Stimulated activated CD4-positive, alpha-beta T cell treated with anti-CD3 and anti-CD28 coated beads, TNF-alpha, amount 100 ng/mL, for 1 hour (primary cell): ENCODE measurements around the gene LRTM1.

Experiments used
- DNase-seq, 3 donors: peaks; one replicate each; pipeline ENCODE4 v3.0.0-alpha.2; 2020; ENCODE audit warnings: low read depth in 3 of 3, low spot score in 1 of 3

The LRTM1 gene

GRCh38 chr3:54928046-54928770 lies at the start of gene LRTM1:
LRTM1 (minus strand) TSS chr3:54928059; CDS start chr3:54927911, 148 bp downstream.
- DNase-seq = no peak

- no peak for DNase-seq
Measured at GRCh38 chr3:54977439-54977838, 49.6 kb upstream of the LRTM1 start.

- no peak for DNase-seq
Measured at GRCh38 chr3:54970895-54971294, 43.0 kb upstream of the LRTM1 start.

GRCh38 chr3:54969652-54970051 lies 41.8 kb upstream of the LRTM1 start:
- no peak for DNase-seq

- no peak for DNase-seq
Measured at GRCh38 chr3:54968546-54969172, 40.8 kb upstream of the LRTM1 start.

GRCh38 chr3:54967731-54968161 lies 39.9 kb upstream of the LRTM1 start:
- DNase-seq = no peak

GRCh38 chr3:54966979-54967378 lies 39.1 kb upstream of the LRTM1 start:
- no peak for DNase-seq

GRCh38 chr3:54965746-54966145 lies 37.9 kb upstream of the LRTM1 start:
- no peak for DNase-seq

GRCh38 chr3:54964081-54964480 lies 36.2 kb upstream of the LRTM1 start:
- DNase-seq = no peak

- no peak for DNase-seq
Measured at GRCh38 chr3:54963641-54964040, 35.8 kb upstream of the LRTM1 start.

GRCh38 chr3:54962200-54962599 lies 34.3 kb upstream of the LRTM1 start:
- no peak for DNase-seq

- DNase-seq = no peak
Measured at GRCh38 chr3:54960701-54961100, 32.8 kb upstream of the LRTM1 start.

GRCh38 chr3:54960082-54960481 lies 32.2 kb upstream of the LRTM1 start:
- no peak for DNase-seq

GRCh38 chr3:54957711-54958110 lies 29.9 kb upstream of the LRTM1 start:
- DNase-seq = no peak

- DNase-seq = no peak
Measured at GRCh38 chr3:54955941-54956340, 28.1 kb upstream of the LRTM1 start.

GRCh38 chr3:54955496-54955895 lies 27.6 kb upstream of the LRTM1 start:
- no peak for DNase-seq

GRCh38 chr3:54954521-54954920 lies 26.7 kb upstream of the LRTM1 start:
- no peak for DNase-seq

- no peak for DNase-seq
Measured at GRCh38 chr3:54954022-54954421, 26.2 kb upstream of the LRTM1 start.

GRCh38 chr3:54951405-54951804 lies 23.5 kb upstream of the LRTM1 start:
- no peak for DNase-seq

GRCh38 chr3:54950391-54951003 lies 22.6 kb upstream of the LRTM1 start:
- DNase-seq = no peak

- no peak for DNase-seq
Measured at GRCh38 chr3:54949491-54950044, 21.7 kb upstream of the LRTM1 start.

- no peak for DNase-seq
Measured at GRCh38 chr3:54941690-54942362, 14.0 kb upstream of the LRTM1 start.
